Lower lobe of right lung (tissue), 2 donors: ENCODE data around the gene WDR86. TPM values are rescaled to one million over a fixed set of nuclear protein-coding genes. Genes with fewer than 3 reads are reported as not detected.

Experiments used
- ATAC-seq, 2 donors: fragments of 200-7000 bp; cut with Tn5 transposase; one replicate each; pipeline ENCODE4 v1.9.1; 2020 to 2022; ENCODE audit warnings: mild to moderate bottlenecking in 2 of 2, moderate library complexity in 2 of 2
- DNase-seq: peaks from one replicate; pipeline ENCODE4 v3.0.0-alpha.2; 2020
- H3K27ac ChIP-seq: fragments of 200-600 bp; one replicate; pipeline ENCODE4 v1.8.0; 2022
- H3K27me3 ChIP-seq: fragments of 200-600 bp; one replicate; pipeline ENCODE4 v1.8.0; 2022; ENCODE audit warnings: low read depth
- H3K36me3 ChIP-seq: fragments of 200-600 bp; one replicate; pipeline ENCODE4 v1.8.0; 2022; ENCODE audit warnings: mild to moderate bottlenecking
- H3K4me1 ChIP-seq: fragments of 200-600 bp; one replicate; pipeline ENCODE4 v1.8.0; 2022
- H3K4me3 ChIP-seq: fragments of 200-600 bp; one replicate; pipeline ENCODE4 v1.8.0; 2022; ENCODE audit warnings: mild to moderate bottlenecking
- H3K9me3 ChIP-seq: fragments of 200-600 bp; one replicate; pipeline ENCODE4 v1.8.0; 2022
- intact Hi-C: fragments of 100-400 bp; cut with DNase I; formaldehyde crosslinking; loops from one replicate; pipeline ENCODE4 v1.11.0; 2022
- total RNA-seq: library from RNA; stranded (reverse); fragmentation: NEBNext Ultra II Directional; extraction: Animal tissue kit (Norgen Biotek cat#: 25700); gene quantifications from one replicate; pipeline ENCODE4 v1.2.1, GENCODE V29; 2021
- TF ChIP-seq, protein P1 (sequence below): fragments of 200-600 bp; IDR thresholded peaks from one replicate; pipeline ENCODE4 v1.8.0; 2022; ENCODE audit warnings: antibody characterized with exemption, mild to moderate bottlenecking
- donor health status: DM: no; HTN: yes; CAD: no; lungs with severe emphysema.

The WDR86 gene
- total RNA-seq, 1 donor from 2014 or later = 4.4 TPM

DNA sequence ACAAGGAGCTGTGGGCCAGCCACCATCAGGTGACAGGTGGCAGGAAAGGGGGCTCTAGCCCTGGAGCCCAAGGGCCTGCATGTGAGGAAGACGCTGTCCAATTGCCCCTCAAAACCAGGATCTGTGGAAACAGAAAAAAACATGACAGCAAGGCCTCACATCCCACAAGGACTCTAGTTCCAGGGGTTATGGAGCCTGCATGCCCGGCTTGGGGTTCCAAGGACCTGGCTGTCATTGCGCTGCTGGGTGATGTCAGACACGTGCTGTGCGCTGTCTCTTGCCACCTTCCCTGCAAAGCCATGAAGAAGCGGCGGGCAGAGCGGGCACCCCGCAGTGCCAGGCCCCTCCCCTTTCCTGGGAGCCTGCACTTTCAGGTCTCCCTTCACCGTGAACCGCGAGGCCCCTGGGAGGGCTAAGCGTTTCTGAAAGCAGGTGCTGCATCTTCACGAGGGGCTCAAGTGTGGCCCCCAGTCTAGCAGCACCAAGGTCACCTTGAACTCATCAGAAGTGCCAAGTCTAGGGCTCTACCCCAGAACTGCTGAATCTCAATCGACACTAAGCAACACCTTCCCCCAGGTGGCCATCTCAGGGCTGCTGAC is 45.2 kb upstream of the WDR86 start:
- no peak for ATAC-seq
- no peak for DNase-seq
- H3K4me3 ChIP-seq = no peak overlapping the region
- H3K9me3 ChIP-seq = no peaks in the 10 kb centered on the region
- H3K27me3 ChIP-seq = no peaks in the 10 kb centered on the region
- no peaks in the 10 kb centered on the region for H3K36me3 ChIP-seq
- TF ChIP-seq, protein P1, sequence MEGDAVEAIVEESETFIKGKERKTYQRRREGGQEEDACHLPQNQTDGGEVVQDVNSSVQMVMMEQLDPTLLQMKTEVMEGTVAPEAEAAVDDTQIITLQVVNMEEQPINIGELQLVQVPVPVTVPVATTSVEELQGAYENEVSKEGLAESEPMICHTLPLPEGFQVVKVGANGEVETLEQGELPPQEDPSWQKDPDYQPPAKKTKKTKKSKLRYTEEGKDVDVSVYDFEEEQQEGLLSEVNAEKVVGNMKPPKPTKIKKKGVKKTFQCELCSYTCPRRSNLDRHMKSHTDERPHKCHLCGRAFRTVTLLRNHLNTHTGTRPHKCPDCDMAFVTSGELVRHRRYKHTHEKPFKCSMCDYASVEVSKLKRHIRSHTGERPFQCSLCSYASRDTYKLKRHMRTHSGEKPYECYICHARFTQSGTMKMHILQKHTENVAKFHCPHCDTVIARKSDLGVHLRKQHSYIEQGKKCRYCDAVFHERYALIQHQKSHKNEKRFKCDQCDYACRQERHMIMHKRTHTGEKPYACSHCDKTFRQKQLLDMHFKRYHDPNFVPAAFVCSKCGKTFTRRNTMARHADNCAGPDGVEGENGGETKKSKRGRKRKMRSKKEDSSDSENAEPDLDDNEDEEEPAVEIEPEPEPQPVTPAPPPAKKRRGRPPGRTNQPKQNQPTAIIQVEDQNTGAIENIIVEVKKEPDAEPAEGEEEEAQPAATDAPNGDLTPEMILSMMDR = no peak
- intact Hi-C loops = no loop called here
- peaks cover 8% of the 10 kb centered on the region for H3K4me1 ChIP-seq
- H3K27ac ChIP-seq = no peak overlapping the region

DNA sequence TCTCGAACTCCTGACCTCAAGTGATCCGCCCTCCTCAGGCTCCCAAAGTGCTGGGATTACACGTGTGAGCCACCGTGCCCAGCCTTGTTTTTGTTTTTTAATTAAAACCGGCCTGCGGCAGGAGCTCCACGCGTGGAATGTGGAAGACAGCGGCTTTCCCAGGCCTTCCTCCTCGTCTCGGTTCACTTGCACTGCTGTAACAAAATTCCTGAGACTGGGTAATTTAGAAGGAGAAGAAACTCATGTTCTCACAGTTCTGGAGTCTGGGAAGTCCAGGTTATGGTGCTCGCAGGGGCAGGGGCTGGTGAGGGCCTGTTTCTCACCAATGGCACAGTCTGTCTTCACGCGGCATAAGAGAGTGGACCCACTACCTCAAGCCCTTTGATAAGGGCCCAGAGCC is 44.5 kb upstream of the WDR86 start:
- H3K27me3 ChIP-seq = peaks cover 3% of the 10 kb centered on the region
- TF ChIP-seq, protein P1 = no peak
- ATAC-seq = no peak
- DNase-seq = no peak
- intact Hi-C loops = no loop called here
- no peak overlapping the region for H3K27ac ChIP-seq
- no peaks in the 10 kb centered on the region for H3K36me3 ChIP-seq
- no peak overlapping the region for H3K4me3 ChIP-seq
- H3K9me3 ChIP-seq = no peaks in the 10 kb centered on the region
- peaks cover under 1% of the 10 kb centered on the region for H3K4me1 ChIP-seq

DNA sequence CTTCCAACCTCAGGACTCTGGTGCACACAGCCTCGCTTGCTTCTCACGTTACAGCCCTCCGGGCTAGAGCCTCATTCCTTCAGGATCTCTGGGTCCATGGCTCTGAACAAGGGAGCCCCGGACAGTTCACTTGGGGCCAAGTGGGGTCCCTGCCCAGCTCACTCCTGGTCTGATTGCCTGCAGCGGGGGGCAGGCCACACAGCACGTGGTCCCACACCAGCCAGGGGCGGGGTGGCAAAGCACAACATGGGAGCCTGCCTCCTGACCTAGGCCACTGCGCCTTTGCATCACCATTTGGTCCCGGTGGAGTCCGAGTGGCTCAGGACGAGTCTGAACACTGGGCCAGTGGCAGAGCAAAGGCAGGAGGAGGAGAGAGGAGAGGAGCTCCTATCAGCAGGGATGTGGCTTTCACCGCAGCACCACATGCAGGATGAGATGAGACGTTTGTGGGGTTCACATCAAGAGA is 43.5 kb upstream of the WDR86 start:
- Histone ChIP-seq H3K27me3 (peaks cover 4% of the 10 kb centered on the region), H3K4me3 (no peak overlapping the region), H3K9me3 (no peaks in the 10 kb centered on the region), H3K36me3 (no peaks in the 10 kb centered on the region), H3K4me1 (peaks cover 2% of the 10 kb centered on the region), H3K27ac (no peak overlapping the region)
- intact Hi-C loops = no loop called here
- no peak for DNase-seq
- no peak for ATAC-seq
- TF ChIP-seq, protein P1 = no peak

DNA sequence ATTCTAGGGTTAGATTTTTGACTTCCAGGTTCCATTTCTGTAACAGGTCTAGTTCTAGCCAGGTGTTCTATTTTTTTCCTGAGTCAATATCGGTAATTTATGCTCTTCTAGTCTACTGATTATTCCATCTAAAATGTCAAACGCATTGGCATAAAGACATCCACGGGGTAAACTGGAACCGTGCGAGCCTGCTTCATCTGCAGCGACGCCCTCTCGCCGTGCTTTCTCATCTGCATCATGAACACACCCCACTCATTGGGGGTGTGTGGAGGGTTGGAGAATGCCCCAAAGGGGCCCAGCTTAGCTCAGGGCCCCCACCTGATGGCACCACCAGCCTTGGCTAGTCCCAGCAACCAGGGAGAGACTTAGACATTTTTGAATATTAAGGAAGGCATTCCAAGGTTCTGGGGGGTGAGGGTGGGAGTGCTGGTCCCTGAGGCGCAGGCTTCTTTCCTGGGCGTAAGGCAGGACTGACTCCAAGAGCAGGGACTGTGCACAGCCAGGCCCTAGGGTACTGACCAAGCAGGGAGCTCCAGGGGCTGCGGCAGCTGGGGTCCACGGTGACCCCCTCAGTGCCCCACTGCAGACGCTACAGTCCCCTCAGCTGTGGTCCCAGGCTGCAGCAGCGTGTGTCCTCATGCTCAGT is 43.0 kb upstream of the WDR86 start:
- Histone ChIP-seq H3K27ac (no peak overlapping the region), H3K27me3 (peaks cover 4% of the 10 kb centered on the region), H3K36me3 (no peaks in the 10 kb centered on the region), H3K4me3 (no peak overlapping the region), H3K4me1 (peaks cover 7% of the 10 kb centered on the region), H3K9me3 (no peaks in the 10 kb centered on the region)
- intact Hi-C loops = no loop called here
- TF ChIP-seq, protein P1 = no peak
- no peak for ATAC-seq
- DNase-seq = no peak

DNA sequence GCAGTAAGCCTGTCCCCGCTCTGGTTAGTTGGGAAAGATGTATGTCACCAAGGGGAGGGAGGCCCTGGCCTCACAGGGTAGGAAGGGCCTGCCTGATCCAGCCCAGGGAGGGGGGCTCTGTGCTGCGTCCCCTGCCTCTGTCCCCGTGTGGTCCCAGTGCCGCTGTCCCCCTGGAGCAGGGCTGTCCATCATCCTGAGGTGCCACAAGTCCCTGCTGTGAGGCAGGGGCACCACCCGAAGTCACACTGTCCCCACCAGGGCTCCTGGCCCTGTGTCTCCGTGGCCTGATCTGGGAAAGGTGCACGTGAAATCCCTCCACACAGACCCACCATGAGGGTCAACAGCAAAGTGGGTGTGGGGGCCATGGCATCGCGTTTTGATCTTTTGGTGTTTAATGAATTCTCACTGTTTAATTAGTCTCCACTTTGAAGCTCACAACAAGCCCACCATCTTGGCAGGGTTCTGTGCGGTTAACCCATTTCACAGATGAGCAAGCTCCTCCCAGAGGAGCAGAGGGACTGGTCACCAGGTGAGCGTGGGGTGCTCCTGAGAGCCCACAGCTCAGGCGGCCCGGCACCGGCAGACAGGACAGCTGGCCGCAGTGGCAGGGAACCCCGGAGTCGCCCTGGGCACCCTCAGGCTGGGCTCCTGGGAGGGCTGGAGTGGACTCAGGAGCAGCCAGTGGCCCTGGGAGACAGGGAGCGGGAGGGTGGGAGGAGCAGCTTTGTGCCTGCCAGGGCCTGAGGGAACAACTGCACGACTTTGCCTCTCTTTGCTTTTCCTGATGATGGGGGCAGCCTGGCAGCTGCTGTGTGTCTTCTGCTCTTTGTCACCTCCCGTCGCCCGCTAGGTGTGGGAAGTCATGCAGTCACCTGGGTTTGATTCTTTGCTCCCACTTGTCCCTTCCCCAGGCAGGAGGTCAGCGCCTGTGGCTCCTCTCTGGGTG is 42.1 kb upstream of the WDR86 start:
- Histone ChIP-seq H3K9me3 (no peaks in the 10 kb centered on the region), H3K27ac (no peak overlapping the region), H3K27me3 (peaks cover 4% of the 10 kb centered on the region), H3K4me3 (no peak overlapping the region), H3K4me1 (peaks cover 8% of the 10 kb centered on the region), H3K36me3 (no peaks in the 10 kb centered on the region)
- DNase-seq = no peak
- TF ChIP-seq, protein P1 = no peak
- intact Hi-C loops = no loop called here
- ATAC-seq = no peak
